Astrocyte of the cerebellum (primary cell): ENCODE results near the gene CNTROB.

Source experiments
- DNase-seq: peaks from one replicate; pipeline ENCODE4 v3.0.0-alpha.2; 2011; ENCODE audit warnings: low read depth
- H3K4me3 ChIP-seq: 2 replicates; pipeline ENCODE4 v1.5.1; 2011; ENCODE audit warnings: mild to moderate bottlenecking, low read depth, low read length, moderate library complexity
- CTCF ChIP-seq: IDR thresholded peaks from 2 replicates; pipeline ENCODE4 v1.5.1; 2012; ENCODE audit warnings: low read length, low read depth, moderate library complexity, mild to moderate bottlenecking; ENCODE audit errors: missing control alignments
- in situ Hi-C: cut with HindIII; loops from 2 replicates; pipeline ENCODE4 v1.10.0; 2017; ENCODE audit warnings: low sequenced_read_pairs

CNTROB gene

DNA sequence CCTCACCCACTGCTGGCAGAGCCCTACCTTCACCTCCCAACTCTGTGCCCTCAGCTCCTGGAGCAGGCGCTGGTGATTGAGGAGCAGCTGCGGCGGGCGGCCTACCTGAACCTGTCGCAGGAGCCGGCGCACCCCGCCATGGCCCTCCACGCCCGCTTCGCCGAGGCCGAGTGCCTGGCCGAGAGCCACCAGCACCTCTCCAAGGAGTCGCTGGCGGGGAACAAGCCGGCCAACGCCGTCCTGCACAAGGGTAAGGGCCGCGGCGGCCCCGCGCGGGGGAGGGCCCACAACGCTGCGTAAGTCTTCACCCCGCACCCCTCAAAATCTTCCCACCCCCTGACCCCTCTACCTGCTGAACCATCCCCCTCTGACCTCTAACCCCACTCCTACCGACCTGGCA lies 22.9 kb upstream of the CNTROB start:
- no peak overlapping the region for H3K4me3 ChIP-seq
- TF ChIP-seq CTCF = no peak
- no peak for DNase-seq
- in situ Hi-C loops = no loop called here

DNA sequence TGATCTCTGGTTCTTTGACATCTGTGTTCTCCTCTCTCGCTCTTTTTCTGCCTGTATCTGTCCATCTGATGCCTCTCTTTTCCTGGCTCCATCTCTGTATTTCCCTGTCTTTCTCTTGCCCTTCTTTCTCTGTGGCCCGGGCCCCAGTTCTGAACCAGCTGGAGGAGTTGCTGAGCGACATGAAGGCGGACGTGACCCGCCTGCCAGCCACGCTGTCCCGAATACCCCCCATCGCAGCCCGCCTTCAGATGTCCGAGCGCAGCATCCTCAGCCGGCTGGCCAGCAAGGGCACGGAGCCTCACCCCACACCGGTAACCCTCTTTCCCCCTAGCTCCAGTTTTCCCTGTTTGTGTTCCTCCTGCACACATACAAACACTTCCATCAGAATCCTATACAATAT lies 21.7 kb upstream of the CNTROB start:
- in situ Hi-C loops = no loop called here
- no peak for TF ChIP-seq CTCF
- no peak for DNase-seq

DNA sequence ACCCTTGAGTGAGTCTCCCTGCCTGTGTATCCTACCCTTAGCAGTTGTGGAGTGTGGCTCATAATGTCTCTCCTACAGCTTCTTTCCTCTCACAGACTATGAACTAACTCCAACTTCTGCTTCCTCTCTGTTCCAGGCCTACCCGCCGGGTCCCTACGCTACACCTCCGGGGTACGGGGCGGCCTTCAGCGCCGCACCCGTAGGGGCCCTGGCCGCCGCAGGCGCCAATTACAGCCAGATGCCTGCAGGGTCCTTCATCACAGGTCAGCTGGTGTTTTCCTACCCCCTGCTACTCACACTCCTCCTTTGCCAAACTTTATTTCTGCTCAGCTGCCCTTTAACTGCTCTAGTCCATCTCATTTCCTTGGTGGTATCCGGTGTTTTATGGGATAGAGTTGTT lies 21.3 kb upstream of the CNTROB start:
- in situ Hi-C loops = no loop called here
- no peak for TF ChIP-seq CTCF
- no peak overlapping the region for H3K4me3 ChIP-seq
- no peak for DNase-seq

More for the DNA sequence above, 21.7 kb upstream of the CNTROB start:
- no peak overlapping the region for H3K4me3 ChIP-seq

GRCh38 chr17:7911116-7911515 lies 20.9 kb upstream of the CNTROB start:
- in situ Hi-C loops = no loop called here
- no peak for DNase-seq
- H3K4me3 ChIP-seq = no peak overlapping the region
- TF ChIP-seq CTCF = no peak

GRCh38 chr17:7912927-7913524 lies 19.0 kb upstream of the CNTROB start:
- in situ Hi-C loops = no loop called here
- no peak overlapping the region for H3K4me3 ChIP-seq
- peak; percentile 77 for TF ChIP-seq CTCF
- DNase-seq = peak; percentile 62

- H3K4me3 ChIP-seq = peak overlapping the region; percentile 47
- TF ChIP-seq CTCF = no peak
- DNase-seq = no peak
- in situ Hi-C loops = no loop called here
Measured at GRCh38 chr17:7915179-7915610, 16.8 kb upstream of the CNTROB start.
